Measurements from ENCODE around the gene NXPE1.
"Not testable (repeated sequence)": the region's sequence is repeated elsewhere in the genome, so short reads cannot be mapped to it uniquely, and the experiment has no call there.

DNA sequence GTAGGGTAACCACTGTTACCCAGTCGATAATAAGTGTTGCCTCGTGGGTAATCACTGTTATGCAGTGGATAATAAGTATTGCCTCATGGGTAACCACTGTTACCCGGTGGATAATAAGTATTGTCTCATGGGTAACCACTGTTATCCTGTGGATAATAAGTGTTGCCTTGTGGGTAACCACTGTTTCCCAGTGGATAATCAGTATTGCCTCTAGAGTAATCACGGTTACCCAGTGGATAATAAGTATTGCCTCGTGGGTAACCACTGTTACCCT lies 47.1 kb upstream of the NXPE1 start:
- TF ChIP-seq, protein P1, sequence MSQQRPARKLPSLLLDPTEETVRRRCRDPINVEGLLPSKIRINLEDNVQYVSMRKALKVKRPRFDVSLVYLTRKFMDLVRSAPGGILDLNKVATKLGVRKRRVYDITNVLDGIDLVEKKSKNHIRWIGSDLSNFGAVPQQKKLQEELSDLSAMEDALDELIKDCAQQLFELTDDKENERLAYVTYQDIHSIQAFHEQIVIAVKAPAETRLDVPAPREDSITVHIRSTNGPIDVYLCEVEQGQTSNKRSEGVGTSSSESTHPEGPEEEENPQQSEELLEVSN (IDR thresholded peaks at IDR 0.05; ENCODE audit: borderline replicate concordance, low read depth): not testable (repeated sequence)
- not testable (repeated sequence) for TF ChIP-seq CTCF (IDR thresholded peaks at IDR 0.05); CEBPB (IDR thresholded peaks at IDR 0.05); NPAS2 (CRISPR knock-in tag; IDR thresholded peaks at IDR 0.05; ENCODE audit: borderline replicate concordance); CHD4 (IDR thresholded peaks at IDR 0.05; ENCODE audit: borderline replicate concordance); EP300 (IDR thresholded peaks at IDR 0.05); CHD2 (IDR thresholded peaks at IDR 0.05; ENCODE audit: low read length, partially characterized antibody)
